HCT116 (cell line): Measurements from ENCODE around the gene GADD45A.

Experiments used
- CTCF ChIP-seq, 3 experiments: fragments of 200-600 bp in 1 of 3; sonication (generic) in 1 of 3; IDR thresholded peaks in 2 of 3; conservative IDR thresholded peaks in 1 of 3; 2 replicates each; pipeline ENCODE4 v1.5.1; 2012 to 2017; ENCODE audit warnings: low read depth in 2 of 3, low read length in 2 of 3, antibody characterized with exemption in 1 of 3, borderline replicate concordance in 1 of 3, control low read depth in 1 of 3, mild to moderate bottlenecking in 1 of 3, mixed read lengths in 1 of 3, mixed run types in 1 of 3, moderate library complexity in 1 of 3; ENCODE audit not compliant: insufficient read depth in 1 of 3
- EZH2 ChIP-seq: fragments of 200-600 bp; sonication (generic); IDR thresholded peaks from 2 replicates; pipeline ENCODE4 v1.6.1; 2017; ENCODE audit warnings: antibody characterized with exemption, mixed run types
- FOSL1 ChIP-seq: IDR thresholded peaks from 2 replicates; pipeline ENCODE4 v1.6.1; 2012; ENCODE audit warnings: low read depth
- POLR2A ChIP-seq: IDR thresholded peaks from 2 replicates; pipeline ENCODE4 v1.7.0; 2011; ENCODE audit warnings: borderline replicate concordance; ENCODE audit not compliant: insufficient read depth, insufficient read length; ENCODE audit errors: extremely low read depth
- POLR2AphosphoS5 ChIP-seq: IDR thresholded peaks from 2 replicates; pipeline ENCODE4 v1.6.1; 2011; ENCODE audit warnings: mild to moderate bottlenecking, low read depth, low read length, moderate library complexity
- SP1 ChIP-seq: IDR thresholded peaks from 2 replicates; pipeline ENCODE4 v1.6.1; 2012; ENCODE audit warnings: low read depth
- TF ChIP-seq, protein P1 (sequence below): IDR thresholded peaks from 2 replicates; pipeline ENCODE4 v1.6.1; 2012

DNA sequence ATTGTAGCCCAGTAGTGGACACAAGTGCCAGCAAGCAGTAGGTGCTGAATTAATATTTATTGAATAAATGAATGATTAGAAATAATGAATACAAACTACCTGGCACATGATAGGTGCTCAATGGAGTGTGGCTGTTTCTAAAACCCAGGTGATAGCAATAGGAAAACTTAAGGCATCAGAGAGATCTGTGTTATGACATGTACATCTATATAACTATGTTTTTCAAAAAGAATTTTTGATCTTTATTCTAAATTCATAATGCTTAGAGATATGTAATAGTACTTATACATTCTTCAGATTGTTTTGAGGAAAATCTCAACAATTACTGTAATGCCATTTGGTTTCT, 5.0 kb downstream of the GADD45A start:
- TF ChIP-seq CTCF (IDR thresholded peaks at IDR 0.05 in 2 of 3, conservative IDR thresholded peaks at IDR 0.05 in 1 of 3; ENCODE audit: borderline replicate concordance in 1 of 3, insufficient read depth in 1 of 3, low read depth in 2 of 3, low read length in 2 of 3) (no peak), POLR2AphosphoS5 (0 out of 2 replicates have a peak, but pooled peaks have one; percentile 2), POLR2A (no peak), SP1 (no peak), EZH2 (no peak), FOSL1 (no peak)
- TF ChIP-seq, protein P1, sequence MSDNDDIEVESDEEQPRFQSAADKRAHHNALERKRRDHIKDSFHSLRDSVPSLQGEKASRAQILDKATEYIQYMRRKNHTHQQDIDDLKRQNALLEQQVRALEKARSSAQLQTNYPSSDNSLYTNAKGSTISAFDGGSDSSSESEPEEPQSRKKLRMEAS = no peak
